Activated gamma-delta T cell treated with anti-CD3 and anti-CD28 coated beads, Interleukin-2, amount 50 U/mL, for 16 hours (primary cell): Measurements from ENCODE around the gene TNRC6B.
"Not testable (repeated sequence)": the region's sequence is repeated elsewhere in the genome, so short reads cannot be mapped to it uniquely, and the experiment has no call there.

Experiments
- DNase-seq: peaks from one replicate; pipeline ENCODE4 v3.0.0-alpha.2; 2020; ENCODE audit warnings: low read depth

The TNRC6B gene

DNA sequence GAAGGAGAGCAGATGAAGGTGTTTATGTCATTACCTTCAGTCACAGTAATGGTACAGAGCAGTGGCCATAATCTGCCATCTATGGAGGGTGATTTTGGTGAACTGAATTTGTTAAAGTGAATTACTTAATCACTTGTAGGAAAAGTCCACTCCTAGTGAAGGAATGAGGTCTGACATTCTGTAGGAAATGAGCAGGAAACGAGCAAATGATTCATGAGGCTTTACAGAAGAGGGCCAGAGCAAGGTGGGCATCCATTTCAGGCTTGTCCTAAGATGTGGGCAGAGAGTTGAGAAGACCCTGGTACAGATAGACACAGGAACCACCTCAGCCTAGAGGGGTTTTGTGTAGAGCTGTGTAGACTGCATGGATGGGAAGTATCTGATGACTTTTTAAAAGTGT lies 186.7 kb downstream of the TNRC6B start:
- DNase-seq, result no peak

DNA sequence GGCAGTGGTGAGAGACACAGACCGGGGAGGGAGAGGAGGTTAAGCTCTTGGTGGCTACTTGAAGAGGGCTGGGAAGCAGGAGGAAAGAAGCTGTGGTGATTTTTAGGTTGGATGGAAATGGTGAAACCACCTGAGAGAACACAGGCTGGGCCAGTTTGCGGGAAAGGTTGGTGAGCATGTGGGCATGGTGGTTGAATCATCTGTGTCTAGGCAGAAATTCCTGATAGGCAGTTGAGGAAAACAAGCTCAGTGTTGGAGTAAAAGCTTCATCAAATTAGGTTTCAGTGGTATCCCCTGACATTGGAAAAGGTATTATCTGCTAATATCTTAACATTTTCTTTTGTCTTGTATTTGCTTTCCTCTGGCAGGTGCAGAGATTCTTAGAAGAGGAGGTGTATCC lies 188.3 kb downstream of the TNRC6B start:
- DNase-seq, result no peak

DNA sequence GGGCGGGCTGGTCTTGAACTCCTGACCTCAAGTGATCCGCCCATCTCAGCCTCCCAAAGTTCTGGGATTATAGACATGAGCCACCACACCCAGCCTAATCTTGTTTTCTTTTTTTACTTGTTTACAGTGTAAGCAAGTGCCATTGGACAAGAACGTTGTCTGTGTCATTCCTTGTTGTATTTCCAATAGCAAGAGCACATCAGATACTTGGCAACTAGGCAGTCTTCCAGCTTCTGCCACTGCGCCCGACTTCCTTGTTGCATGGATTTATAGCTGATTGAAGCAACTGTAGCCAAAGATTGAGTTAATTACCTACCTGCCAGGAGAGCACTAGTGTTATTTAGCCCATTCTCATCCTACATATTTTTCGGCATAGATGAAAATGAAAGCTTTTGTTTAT lies 189.6 kb downstream of the TNRC6B start:
- DNase-seq, result no peak

DNA sequence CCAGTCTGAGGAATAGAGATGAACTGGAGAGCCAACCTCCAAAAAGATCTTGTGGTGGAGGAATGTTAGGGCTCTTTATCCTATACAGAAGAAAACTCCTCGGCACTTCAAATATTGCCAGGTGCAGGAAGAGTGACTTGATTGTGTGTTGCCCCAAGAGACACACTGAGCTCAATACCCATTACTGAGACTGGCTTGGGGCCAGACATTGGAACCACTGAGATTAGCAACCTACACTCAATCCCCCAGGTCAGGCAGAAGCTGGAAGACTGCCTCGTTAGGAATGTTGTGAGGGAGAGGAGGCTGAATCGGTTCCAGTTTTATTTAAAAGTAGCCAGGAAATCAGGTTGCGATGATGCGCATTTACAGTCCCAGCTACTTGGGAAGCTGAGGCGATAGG lies 190.3 kb downstream of the TNRC6B start:
- DNase-seq, result no peak

DNA sequence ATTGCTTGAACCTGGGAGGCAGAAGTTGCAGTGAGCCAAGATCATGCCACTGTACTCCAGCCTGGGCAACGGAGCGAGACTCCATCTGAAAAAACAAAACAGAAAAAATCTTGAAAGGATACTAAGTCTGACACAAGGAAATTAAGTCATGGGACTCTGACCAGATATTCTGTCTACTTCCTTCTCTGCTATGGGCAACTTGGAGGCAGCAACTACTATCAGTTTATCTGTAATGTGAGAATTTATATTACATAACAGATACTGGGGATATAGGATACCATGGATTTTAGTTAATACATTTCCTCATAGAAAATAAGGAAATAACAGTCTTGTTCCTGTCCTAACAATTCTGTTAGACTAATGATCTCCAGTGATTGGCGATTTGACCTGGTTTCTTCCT lies 191.1 kb downstream of the TNRC6B start:
- DNase-seq, result no peak

DNA sequence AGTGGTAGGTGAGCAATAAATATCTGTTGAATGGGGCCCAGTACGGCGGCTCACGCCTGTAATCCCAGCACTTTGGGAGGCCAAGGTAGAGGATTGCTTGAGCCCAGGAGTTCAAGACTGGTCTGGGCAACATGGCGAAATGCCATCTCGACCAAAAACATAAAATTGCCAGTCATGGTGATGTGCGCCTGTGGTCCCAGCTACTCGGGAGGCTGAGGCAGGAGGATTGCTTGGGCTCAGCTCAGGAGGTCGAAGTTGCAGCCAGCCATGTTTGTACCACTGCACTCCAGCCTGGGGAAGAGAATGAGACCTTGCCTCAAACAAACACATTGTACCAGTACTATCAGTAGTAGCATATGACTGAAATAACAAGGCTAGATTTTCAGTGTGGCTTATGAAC lies 196.8 kb downstream of the TNRC6B start:
- DNase-seq, result no peak

DNA sequence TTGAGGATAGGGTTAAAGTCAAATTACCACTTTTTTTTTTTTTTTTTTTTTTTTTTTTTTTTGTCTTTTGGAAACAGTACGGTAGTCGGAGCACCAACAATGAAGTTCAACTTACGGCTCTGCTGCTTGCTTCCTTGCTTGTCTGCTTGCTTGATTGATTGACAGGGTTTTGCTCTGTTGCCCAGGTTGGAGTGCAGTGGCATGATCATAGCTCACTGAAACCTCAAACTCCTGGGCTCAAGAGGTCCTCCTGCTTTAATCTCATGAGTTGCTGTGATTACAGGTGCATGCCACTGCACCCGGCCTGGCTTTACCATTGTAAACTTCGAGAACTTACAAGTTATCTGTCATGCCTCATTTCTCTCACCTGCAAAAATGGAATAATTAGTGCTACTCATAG lies 198.4 kb downstream of the TNRC6B start:
- no peak for DNase-seq

DNA sequence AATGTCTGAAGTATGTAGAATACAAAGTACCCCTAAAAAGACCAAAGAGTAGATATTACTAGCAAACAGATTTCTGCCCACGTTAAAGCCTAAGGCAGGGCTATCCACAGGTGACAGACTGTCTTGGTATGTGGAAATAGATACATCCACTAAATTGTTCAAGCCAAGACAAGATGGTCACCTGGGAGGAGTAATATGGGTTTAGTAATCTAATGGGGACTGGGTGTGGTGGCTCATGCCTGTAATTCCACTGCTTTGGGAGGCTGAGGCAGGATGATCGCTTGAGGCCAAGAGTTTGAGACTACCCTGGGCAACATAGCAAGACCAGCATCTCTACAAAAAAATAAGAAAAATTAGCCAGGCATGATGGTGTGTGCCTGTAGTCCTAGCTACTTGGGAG lies 200.2 kb downstream of the TNRC6B start:
- no peak for DNase-seq

DNA sequence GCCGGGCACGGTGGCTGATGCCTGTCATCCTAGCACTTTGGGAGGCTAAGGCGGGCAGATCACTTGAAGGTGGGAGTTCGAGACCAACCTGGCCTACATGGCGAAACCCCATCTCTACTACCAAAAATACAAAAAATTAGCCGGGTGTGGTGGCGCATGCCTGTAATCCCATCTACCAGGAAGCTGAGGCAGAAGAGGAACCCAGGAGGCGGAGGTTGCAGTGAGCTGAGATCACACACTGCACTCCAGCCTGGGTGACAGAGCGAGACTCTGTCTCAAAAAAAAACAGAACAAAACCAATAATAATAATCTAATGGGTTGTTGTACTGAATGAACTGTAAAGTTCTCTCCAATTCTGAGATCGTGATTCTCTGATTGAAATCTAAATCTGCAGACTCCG lies 200.7 kb downstream of the TNRC6B start:
- not testable (repeated sequence) for DNase-seq

DNA sequence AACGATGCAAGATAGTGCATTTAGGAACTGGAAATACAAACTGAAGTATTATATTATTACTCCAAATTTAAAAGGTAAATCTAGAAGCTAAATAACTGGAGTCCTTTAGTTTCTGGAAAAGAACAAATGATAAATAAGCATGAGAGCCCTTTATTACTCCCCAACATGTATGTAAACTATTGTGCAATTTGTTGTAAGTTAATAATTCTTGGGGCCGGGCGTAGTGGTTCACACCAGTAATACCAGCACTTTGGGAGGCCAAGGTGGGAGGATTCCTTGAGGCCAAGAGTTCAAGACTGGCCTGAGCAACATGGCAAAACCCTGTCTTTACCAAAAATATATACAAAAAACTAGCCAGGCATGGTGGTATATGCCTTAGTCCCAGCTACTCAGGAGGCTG lies 203.7 kb downstream of the TNRC6B start:
- no peak for DNase-seq

DNA sequence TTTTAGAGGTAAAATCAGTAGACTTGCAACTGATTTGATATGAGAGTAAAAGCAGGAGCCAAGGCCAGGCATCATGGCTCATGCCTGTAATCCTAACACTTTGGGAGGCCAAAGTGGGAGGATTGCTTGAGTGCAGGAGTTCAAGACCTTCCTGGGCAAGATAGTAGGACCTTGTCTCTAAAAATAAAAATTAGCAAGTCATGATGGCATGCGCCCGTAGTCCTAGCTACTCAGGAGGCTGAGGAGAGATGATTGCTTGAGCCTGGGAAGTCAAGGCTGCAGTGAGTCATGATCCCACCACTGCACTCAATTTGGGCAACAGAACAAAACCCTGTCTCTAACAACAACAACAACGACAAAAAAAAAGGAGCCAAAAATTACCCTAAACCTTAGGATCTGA lies 206.2 kb downstream of the TNRC6B start:
- no peak for DNase-seq

DNA sequence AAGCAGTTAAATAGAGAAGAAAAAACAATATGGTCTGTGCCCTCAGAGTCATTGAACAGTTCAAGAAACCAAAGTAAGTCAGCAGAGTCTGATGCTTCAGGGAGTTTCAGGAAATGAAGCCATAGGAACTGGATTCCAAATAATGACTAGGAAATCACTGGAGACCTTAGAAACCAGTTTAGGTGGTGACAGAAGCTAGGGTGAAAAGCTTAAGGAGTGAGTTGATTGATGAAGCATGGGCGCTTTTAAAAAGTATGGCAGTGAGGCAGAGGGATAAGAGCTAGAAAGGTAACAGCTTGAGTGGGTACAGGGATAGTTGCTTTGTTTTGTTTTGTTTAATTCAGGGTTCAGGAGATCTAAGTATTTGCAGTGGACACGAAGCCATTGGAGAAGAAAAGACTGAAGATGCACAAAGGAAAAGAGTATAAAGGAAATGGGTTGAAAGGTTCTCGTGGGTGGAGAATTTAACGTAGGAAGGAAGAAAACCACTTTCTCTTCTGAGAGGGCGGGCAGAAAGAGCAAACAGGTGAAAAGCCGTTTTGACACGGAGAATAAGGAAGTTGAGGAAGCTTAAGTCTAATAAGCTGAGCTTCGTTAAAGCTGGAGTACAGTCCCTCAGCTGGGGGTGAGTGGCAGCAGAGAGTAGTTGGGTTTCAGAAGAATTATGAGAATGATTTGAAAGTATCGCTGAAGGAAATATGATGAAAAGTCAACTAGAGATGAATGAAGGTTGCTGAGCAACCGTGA lies 207.5 kb downstream of the TNRC6B start:
- DNase-seq, result no peak
